Prostate gland (tissue), 2 donors: ENCODE data around the gene IRS1. TPM values are rescaled to one million over a fixed set of nuclear protein-coding genes. Genes with fewer than 3 reads are reported as not detected.

Experiments
- DNase-seq: peaks from one replicate; pipeline ENCODE4 v3.0.0-alpha.2; 2019; ENCODE audit warnings: low spot score
- H3K27ac ChIP-seq, 2 donors: fragments of 200-600 bp; sonication (generic); 2 replicates each; pipeline ENCODE4 v1.5.1; 2017 to 2019
- H3K27me3 ChIP-seq: fragments of 200-600 bp; sonication (generic); replicated peaks from 2 replicates; pipeline ENCODE4 v1.5.1; 2019; ENCODE audit not compliant: insufficient read depth
- H3K36me3 ChIP-seq, 2 donors: fragments of 200-600 bp; sonication (generic); 1 replicate in 1 of 2; 2 replicates in 1 of 2; pipeline versions ENCODE4 v1.5.1 to v1.8.1; 2017 to 2019
- H3K4me1 ChIP-seq: fragments of 200-600 bp; sonication (generic); replicated peaks from 2 replicates; pipeline ENCODE4 v1.5.1; 2019
- H3K4me3 ChIP-seq, 2 donors: fragments of 200-600 bp; sonication (generic); 2 replicates each; pipeline ENCODE4 v1.5.1; 2017 to 2019
- H3K9me3 ChIP-seq: fragments of 200-600 bp; sonication (generic); 2 replicates; pipeline ENCODE4 v1.5.1; 2017
- POLR2A ChIP-seq: fragments of 450-650 bp; IDR thresholded peaks from one replicate; pipeline ENCODE4 v1.6.1; 2016; ENCODE audit warnings: antibody characterized with exemption, mild to moderate bottlenecking
- POLR2AphosphoS5 ChIP-seq: sonication (generic); formaldehyde crosslinking; IDR thresholded peaks from one replicate; pipeline ENCODE4 v1.6.1; 2017; ENCODE audit warnings: antibody characterized with exemption
- WGBS: methylation state at CpG from one replicate; pipeline ENCODE4 v1.1.5; 2018; 5-methylcytosine and 5-hydroxymethylcytosine counted together
- intact Hi-C: fragments of 100-400 bp; cut with DNase I; formaldehyde crosslinking; loops from one replicate; pipeline ENCODE4 v1.14.2; 2022
- total RNA-seq, 2 donors: library from RNA; depleted of rRNA; stranded (reverse); fragments of >200 nt; gene quantifications; one replicate each; pipeline ENCODE4 v1.1.0, GENCODE V29; 2016
- TF ChIP-seq, protein P1 (sequence below), 4 experiments: fragments of 200-600 bp in 2 of 4; fragments of 450-650 bp in 2 of 4; sonication (generic) in 2 of 4; IDR thresholded peaks; 1 replicate in 3 of 4; 2 replicates in 1 of 4; pipeline ENCODE4 v1.5.1; 2016 to 2019; ENCODE audit warnings: antibody characterized with exemption in 4 of 4, mild to moderate bottlenecking in 2 of 4, moderate library complexity in 2 of 4

The IRS1 gene
- total RNA-seq, 2 donors from 2014 or later = 37.6 to 40.6 TPM

DNA sequence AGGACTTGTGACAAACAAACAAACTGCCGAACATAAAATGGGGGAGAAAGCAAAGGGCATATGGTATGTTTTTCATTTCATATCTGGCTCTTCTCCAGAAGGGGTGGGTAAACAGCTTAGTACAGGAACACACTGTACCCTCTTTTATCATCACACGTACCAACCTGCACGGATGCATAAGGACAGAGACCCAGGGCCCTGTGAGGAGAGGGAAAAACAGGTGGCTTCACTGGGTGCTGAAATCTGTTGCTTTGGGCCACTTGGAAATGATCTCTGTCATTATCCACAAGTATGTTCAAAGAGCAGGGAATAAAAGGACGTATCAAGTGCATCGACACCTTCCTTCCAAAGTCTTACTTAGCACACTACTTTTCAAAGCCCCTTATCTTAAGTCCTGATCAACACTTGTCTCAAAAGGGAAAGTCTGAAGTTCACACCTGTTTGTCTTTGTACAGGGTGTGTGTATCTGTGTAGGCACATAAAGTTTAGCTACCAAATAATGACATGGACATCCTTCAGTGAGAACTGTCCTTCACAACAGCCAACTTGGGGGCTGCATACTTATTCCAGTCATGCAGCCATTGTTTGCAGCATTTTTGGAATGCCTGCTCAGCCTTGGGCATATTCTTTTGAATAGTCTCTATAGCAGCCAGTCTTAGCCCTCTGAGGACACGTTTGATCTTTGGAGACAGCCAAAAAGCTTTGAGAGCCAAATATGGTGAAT lies 60.6 kb downstream of the IRS1 start:
- TF ChIP-seq POLR2A = no peak
- peak; percentile 86 for TF ChIP-seq POLR2AphosphoS5
- no peaks in the 10 kb centered on the region for H3K27me3 ChIP-seq
- peak overlapping the region in 1 of 2 donors; percentile 2 for H3K4me3 ChIP-seq
- intact Hi-C loops = no loop called here
- WGBS = 27% methylated on average over 6 of the region's 6 CpGs
- H3K36me3 ChIP-seq = no peaks in the 10 kb centered on the region
- peak overlapping the region; percentile 72 to 83 for H3K27ac ChIP-seq
- no peaks in the 10 kb centered on the region for H3K9me3 ChIP-seq
- peak; percentile 70 for DNase-seq
- peaks cover 12% of the 10 kb centered on the region for H3K4me1 ChIP-seq

DNA sequence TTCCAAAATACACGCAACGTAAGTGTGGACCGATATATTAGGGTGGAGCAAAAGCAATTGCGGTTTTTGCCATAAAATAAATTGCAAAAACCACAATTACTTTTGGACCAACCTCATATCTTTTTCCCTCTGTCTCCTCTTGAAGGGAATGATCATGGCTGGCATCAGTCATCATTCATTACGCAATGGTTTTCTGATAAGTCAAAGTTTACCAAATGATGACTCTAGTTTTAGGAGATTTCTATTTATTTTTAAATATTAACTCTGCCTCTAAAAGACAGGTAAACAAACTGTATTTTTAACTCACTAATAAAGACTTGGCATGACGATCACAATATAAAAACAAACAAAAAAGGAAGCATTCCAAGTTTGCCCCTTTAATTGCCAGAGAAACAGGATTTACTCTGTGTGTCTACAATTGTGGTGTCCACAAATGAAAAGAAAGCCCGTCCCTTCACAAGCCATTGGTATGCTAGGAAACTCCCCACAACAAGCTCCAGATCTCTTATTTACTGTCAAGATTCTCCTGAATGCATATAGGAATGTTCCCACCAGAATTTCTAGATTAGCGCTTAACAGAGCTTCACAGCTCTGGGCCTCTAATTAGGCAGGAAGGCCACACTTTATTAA lies 61.3 kb downstream of the IRS1 start:
- DNase-seq = peak; percentile 36
- TF ChIP-seq POLR2AphosphoS5 (no peak), POLR2A (no peak)
- TF ChIP-seq, protein P1, sequence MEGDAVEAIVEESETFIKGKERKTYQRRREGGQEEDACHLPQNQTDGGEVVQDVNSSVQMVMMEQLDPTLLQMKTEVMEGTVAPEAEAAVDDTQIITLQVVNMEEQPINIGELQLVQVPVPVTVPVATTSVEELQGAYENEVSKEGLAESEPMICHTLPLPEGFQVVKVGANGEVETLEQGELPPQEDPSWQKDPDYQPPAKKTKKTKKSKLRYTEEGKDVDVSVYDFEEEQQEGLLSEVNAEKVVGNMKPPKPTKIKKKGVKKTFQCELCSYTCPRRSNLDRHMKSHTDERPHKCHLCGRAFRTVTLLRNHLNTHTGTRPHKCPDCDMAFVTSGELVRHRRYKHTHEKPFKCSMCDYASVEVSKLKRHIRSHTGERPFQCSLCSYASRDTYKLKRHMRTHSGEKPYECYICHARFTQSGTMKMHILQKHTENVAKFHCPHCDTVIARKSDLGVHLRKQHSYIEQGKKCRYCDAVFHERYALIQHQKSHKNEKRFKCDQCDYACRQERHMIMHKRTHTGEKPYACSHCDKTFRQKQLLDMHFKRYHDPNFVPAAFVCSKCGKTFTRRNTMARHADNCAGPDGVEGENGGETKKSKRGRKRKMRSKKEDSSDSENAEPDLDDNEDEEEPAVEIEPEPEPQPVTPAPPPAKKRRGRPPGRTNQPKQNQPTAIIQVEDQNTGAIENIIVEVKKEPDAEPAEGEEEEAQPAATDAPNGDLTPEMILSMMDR (IDR thresholded peaks at IDR 0.05) = no peak
- Histone ChIP-seq H3K4me1 (peaks cover 12% of the 10 kb centered on the region), H3K27me3 (no peaks in the 10 kb centered on the region), H3K27ac (peak overlapping the region; percentile 72 to 83), H3K9me3 (no peaks in the 10 kb centered on the region), H3K36me3 (no peaks in the 10 kb centered on the region), H3K4me3 (no peak overlapping the region)
- intact Hi-C loops = no loop called here
- WGBS = 62% methylated on average over 8 of the region's 8 CpGs

DNA sequence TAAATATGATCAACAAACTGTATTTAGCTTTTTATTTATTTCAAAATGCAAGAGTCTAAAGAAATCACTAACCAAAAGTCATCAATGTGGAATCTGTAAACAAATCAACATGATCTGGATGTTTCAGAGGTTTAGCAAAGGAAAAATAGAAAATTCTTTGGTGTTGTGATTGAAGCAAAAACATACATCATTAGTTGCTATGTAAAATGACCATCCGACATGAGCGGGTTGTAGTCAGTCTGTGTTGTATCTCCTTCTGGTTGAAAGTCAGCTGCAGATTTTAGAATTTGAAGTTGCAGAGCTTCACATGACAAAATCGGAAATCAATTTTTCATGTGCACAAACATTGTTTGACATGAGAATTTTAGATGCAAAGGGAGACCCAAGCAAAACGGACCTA lies 63.2 kb downstream of the IRS1 start:
- peaks cover 9% of the 10 kb centered on the region for H3K4me1 ChIP-seq
- DNase-seq = no peak
- intact Hi-C loops = no loop called here
- H3K4me3 ChIP-seq = no peak overlapping the region
- TF ChIP-seq, protein P1 (IDR thresholded peaks at IDR 0.05) = no peak
- TF ChIP-seq POLR2A (no peak), POLR2AphosphoS5 (no peak)
- 93% methylated on average over 4 of the region's 4 CpGs for WGBS
- no peaks in the 10 kb centered on the region for H3K36me3 ChIP-seq
- H3K27ac ChIP-seq = no peak overlapping the region
- H3K27me3 ChIP-seq = no peaks in the 10 kb centered on the region
- no peaks in the 10 kb centered on the region for H3K9me3 ChIP-seq

DNA sequence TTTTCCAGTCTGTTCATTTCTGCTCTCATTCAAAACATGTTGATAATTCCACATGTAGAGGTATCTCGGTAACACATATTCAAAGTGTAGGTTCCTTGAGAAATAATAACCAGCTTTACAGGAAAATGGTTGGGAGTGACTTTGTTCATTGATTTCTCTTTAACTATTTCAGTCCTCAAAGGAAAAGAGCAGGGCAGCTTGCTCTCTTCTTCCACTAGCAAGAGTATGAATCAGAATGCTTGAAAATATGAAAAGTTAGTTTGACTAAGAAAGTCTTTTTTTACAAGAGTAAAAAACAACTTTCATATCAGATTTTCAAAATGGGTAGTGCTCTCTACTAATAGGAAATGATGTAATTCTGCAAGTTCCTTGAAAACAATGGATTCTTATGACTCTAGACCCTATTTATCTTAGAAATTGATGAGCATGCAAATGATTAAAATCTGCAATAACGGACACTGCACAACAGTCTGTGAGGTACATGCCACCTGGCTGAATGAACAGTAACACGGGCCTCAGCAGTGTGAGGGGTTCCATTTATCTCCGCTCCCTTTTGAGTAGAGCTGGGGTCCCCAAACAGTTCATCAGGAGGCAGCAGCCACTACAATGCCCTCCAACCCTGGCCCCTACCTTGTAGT lies 65.6 kb downstream of the IRS1 start:
- no peaks in the 10 kb centered on the region for H3K9me3 ChIP-seq
- peak overlapping the region in 1 of 2 donors; percentile 13 for H3K27ac ChIP-seq
- intact Hi-C loops = no loop called here
- TF ChIP-seq POLR2AphosphoS5 (no peak), POLR2A (no peak)
- TF ChIP-seq, protein P1 (IDR thresholded peaks at IDR 0.05) = no peak
- no peak overlapping the region for H3K4me3 ChIP-seq
- DNase-seq = no peak
- no peaks in the 10 kb centered on the region for H3K27me3 ChIP-seq
- WGBS = 78% methylated on average over 4 of the region's 4 CpGs
- no peaks in the 10 kb centered on the region for H3K36me3 ChIP-seq
- H3K4me1 ChIP-seq = peaks cover 5% of the 10 kb centered on the region

DNA sequence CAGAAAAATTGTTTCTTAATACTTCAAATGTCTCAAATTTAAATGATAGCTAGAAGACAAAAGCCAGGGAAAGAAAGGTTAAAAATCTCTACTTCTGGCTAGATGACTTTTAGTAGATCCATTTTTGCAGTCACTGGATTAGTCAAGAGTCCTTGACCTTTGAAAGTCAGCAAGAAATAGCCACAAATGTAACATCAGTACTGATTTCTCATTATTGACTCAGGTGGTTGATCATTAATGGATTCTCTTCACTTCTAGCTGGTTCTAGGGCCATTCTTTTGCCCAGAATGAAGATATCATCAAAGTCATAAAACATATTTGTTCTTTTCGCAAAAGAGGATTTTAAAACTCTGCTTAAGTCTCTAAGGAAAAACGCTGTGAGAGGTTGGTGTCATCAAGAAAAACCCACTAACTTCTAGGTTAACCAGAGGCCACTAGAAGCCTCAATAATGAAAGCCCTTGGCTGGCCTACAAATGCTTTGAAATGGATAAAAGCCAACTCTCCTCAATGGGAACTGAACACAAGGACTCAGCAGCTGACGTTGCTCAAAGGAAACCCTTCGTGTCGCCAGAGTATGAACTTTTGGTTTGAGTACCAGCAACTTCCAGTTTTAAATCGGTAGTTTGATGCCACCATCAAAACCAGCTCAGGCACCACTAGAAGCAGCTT lies 66.3 kb downstream of the IRS1 start:
- intact Hi-C loops = no loop called here
- TF ChIP-seq POLR2A (no peak), POLR2AphosphoS5 (no peak)
- TF ChIP-seq, protein P1 (IDR thresholded peaks at IDR 0.05) = no peak
- Histone ChIP-seq H3K27me3 (no peaks in the 10 kb centered on the region), H3K36me3 (no peaks in the 10 kb centered on the region), H3K27ac (peak overlapping the region in 1 of 2 donors; percentile 13), H3K4me3 (no peak overlapping the region), H3K9me3 (no peaks in the 10 kb centered on the region), H3K4me1 (no peaks in the 10 kb centered on the region)
- DNase-seq = no peak
- 43% methylated on average over 6 of the region's 6 CpGs for whole genome bisulfite sequencing
